NCI-H146 (cell line): ENCODE results near the gene PIK3CG.

Experiments
- DNase-seq: peaks from one replicate; lab custom pipeline; 2025; lab: John Stamatoyannopoulos, UW

PIK3CG gene

GRCh38 chr7:106858618-106859532, 6.2 kb upstream of the PIK3CG start:
- DNase-seq: no peak

DNA sequence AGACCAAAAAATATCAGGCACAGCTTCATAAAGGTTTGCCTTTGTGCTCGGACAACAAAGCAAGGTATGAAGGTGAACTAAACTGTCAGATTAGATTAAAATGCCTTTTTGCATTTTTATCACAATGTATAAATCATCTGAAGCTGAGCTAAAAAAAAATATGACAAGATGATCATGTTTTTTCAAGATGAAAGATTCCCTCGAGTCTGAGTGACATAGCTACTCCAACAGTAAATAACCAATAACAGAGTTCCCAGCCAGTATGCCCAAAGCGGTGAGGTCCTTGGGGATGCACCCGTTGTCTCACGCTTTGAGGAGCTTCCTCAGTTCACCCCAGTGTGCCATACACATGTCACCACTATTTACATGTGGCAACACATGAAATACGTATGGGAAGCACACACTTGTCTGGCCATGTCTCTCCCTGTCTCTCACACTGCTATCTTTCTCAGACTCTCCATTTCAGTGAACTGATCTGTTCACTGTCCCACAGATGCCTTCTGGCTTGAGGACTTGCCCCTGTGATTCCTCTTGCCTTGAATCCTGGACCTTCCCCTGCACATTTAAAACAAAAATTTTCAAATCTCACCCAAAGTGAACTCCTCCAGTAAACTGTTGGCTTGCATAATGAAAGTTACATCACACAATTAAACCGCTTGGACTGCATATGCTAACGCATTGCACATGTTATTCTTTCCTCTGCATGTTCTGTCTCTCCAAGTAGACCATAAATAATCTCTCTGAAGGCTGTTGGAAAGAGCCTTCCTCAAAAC, 2.6 kb upstream of the PIK3CG start:
- DNase-seq: no peak

DNA sequence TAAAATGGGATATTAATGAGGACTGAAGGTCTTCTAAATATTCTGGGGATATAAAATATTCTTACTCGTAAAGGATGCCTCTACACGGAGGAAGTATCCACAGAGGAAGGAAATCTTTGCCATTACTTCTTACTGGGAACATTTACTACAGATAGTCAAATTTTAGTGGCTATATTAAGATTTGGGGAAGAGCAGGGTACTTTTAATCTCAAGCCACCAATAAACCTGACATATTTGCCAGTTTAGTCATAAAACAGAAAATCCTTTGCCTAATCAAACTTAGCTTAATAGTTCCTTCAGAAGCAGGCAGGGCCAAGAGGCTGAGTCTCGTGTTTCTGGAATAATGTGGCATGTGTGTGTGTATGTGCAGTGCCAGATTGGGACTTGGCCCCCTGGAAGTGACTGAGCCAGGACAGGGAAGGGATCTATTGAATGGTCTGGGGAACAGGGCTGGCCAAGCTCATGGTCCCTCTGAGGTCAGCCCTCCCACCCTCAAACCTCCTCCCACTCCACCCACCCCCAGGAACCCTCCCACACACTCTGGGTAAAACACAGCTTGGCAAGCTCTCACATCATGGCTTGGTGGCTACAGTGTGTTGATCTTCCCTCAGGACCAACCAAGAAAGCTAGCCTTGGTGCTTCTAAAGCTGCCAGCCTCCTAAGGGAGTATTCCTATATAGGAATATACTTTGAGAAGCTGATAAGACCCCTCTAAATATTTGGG, 1.6 kb upstream of the PIK3CG start:
- DNase-seq: no peak

- no peak for DNase-seq
Measured at GRCh38 chr7:106864298-106865081, 592 bp upstream of the PIK3CG start.

GRCh38 chr7:106866298-106867281, 1.5 kb downstream of the PIK3CG start:
- no peak for DNase-seq

- no peak for DNase-seq
Measured at GRCh38 chr7:106867641-106868351, 2.7 kb downstream of the PIK3CG start.

DNA sequence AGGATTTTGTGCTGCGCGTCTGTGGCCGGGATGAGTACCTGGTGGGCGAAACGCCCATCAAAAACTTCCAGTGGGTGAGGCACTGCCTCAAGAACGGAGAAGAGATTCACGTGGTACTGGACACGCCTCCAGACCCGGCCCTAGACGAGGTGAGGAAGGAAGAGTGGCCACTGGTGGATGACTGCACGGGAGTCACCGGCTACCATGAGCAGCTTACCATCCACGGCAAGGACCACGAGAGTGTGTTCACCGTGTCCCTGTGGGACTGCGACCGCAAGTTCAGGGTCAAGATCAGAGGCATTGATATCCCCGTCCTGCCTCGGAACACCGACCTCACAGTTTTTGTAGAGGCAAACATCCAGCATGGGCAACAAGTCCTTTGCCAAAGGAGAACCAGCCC, 3.3 kb downstream of the PIK3CG start:
- no peak for DNase-seq

DNA sequence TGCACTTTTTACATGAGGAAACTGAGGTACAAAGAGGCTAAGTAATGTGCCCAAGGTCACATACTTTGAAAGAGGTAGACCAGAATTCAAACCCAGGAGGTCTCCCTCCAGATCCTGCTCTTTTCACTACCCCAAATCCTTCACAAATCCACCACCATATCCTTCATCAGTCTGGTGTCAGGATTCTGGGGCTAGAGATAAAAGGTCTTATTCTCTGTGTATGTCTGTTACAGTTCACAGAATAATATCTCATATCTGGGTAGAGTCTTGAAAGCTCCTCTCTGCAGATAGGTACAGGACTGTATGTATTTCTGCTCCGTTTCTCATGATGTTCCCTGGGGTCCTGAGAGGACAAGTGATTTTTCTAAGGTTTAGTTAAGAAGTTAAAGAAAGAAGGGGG, 4.9 kb downstream of the PIK3CG start:
- DNase-seq: no peak

DNA sequence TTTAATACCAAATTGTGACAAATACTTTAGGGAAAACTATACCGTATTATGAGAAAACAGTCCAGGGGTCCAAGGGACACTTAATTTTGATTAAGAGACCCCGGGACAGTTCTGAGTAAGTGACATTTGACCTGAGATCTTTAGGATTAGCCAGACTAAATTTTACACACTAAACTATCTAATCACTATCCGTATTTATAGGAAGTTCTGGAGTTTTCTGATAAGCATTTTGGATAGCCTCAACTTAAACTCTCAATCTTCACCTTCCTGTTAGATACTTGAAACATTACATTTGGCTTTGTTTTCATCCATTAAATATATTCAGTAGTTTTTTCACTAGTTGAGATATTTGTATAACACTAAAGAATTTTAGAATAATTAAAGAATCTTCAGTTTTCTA, 5.4 kb downstream of the PIK3CG start:
- no peak for DNase-seq

DNA sequence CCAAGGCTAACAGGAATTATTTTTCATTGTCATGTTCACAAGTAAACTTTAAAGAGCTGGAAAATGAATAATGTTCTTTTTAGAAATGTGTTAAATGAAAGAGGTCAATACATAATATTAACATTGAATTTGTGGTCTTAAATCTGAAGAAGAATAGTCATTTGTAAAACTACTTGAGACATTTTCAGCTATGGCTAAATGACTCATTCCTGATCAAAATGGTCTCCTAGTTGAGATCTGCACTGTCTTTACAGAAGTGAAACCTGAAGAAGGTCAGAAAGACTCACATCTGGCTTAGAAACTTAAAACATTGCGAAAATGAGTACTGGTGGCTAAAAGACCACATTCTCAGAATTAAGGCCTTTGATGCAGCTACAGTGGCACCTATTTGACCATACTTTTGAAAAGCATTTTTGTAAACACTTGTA, 5.9 kb downstream of the PIK3CG start:
- no peak for DNase-seq

GRCh38 chr7:106871793-106872571, 6.9 kb downstream of the PIK3CG start:
- no peak for DNase-seq

GRCh38 chr7:106872763-106873162, 7.7 kb downstream of the PIK3CG start:
- no peak for DNase-seq

DNA sequence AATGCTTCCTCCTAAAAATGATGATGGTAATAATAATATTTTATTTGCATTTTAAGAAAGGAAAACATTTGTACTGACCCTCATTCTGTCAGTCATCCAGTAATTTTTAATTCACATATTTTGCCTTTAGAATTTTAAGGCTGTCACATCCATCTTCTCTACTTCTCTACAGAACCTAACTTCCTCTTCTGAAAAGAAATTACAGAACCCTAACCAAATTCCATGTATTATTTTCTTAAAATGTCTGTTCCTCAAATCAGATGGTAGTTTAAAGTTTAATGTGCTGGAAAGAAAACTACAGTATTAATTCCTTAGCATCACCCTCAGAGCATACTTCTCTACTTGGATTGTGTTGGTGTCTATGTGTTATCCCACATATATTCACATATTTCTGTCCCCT, 9.0 kb downstream of the PIK3CG start:
- no peak for DNase-seq

DNA sequence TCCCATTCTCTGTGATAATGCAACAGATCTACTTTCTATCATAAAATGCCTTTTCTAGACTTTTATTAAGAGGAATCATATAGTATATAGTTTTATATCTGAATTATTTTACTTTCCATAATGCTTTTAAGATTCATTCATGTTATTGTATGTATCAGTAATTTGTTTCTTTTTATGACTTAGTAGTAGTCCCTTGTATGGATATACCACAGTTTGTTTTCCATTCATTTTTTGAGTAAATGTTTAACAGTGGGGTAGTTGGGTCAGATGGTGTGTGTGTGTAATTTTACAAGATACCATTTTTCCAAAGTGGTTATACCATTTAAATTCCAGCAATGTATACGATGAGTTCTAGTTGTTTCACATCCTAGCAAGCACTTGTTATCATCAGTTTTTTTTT, 10.4 kb downstream of the PIK3CG start:
- no peak for DNase-seq

- no peak for DNase-seq
Measured at GRCh38 chr7:106878748-106879439, 13.8 kb downstream of the PIK3CG start.

- DNase-seq: no peak
Measured at GRCh38 chr7:106881984-106882383, 16.9 kb downstream of the PIK3CG start.

- DNase-seq: no peak
Measured at GRCh38 chr7:106883456-106884026, 18.5 kb downstream of the PIK3CG start.

- no peak for DNase-seq
Measured at GRCh38 chr7:106885652-106886051, 20.6 kb downstream of the PIK3CG start.
